ENCODE measurements around the gene LRP8.

GRCh38 chr1:53310847-53311681 lies 16.8 kb downstream of the LRP8 start:
- TF ChIP-seq CTCF (optimal IDR thresholded peaks at IDR 0.05 in 1 of 3, IDR thresholded peaks at IDR 0.05 in 1 of 3, conservative IDR thresholded peaks at IDR 0.05 in 1 of 3; ENCODE audit: extremely low read depth in 1 of 3, insufficient read depth in 2 of 3, low read length in 3 of 3) = no peak
- no peak for TF ChIP-seq EZH2 (IDR thresholded peaks at IDR 0.05; ENCODE audit: low read length)
